Activated effector memory CD4-positive, alpha-beta T cell treated with anti-CD3 and anti-CD28 coated beads, Interleukin-2, amount 50 U/mL, for 16 hours (primary cell): Measurements from ENCODE around the gene SNRNP25.
"Not testable (repeated sequence)": the region's sequence is repeated elsewhere in the genome, so short reads cannot be mapped to it uniquely, and the experiment has no call there.

Experiments
- DNase-seq: peaks from one replicate; pipeline ENCODE4 v3.0.0-alpha.2; 2020

SNRNP25 gene

GRCh38 chr16:42069-42457 lies 11.6 kb upstream of the SNRNP25 start:
- no peak for DNase-seq

GRCh38 chr16:42691-43090 lies 10.9 kb upstream of the SNRNP25 start:
- DNase-seq, result no peak

- no peak for DNase-seq
Measured at GRCh38 chr16:43294-43693, 10.3 kb upstream of the SNRNP25 start.

GRCh38 chr16:44655-45054 lies 9.0 kb upstream of the SNRNP25 start:
- DNase-seq, result no peak

- no peak for DNase-seq
Measured at GRCh38 chr16:45454-45853, 8.2 kb upstream of the SNRNP25 start.

GRCh38 chr16:46510-46909 lies 7.1 kb upstream of the SNRNP25 start:
- DNase-seq, result not testable (repeated sequence)

GRCh38 chr16:47234-47633 lies 6.4 kb upstream of the SNRNP25 start:
- DNase-seq, result no peak

- no peak for DNase-seq
Measured at GRCh38 chr16:50769-51591, 2.6 kb upstream of the SNRNP25 start.

GRCh38 chr16:54237-54581 lies 581 bp downstream of the SNRNP25 start:
- no peak for DNase-seq

- no peak for DNase-seq
Measured at GRCh38 chr16:55571-56136, 2.0 kb downstream of the SNRNP25 start.

- no peak for DNase-seq
Measured at GRCh38 chr16:56231-56927, 2.8 kb downstream of the SNRNP25 start.

GRCh38 chr16:57711-58110 lies 4.1 kb downstream of the SNRNP25 start:
- DNase-seq, result no peak

GRCh38 chr16:58491-59439 lies 5.1 kb downstream of the SNRNP25 start:
- DNase-seq, result no peak

GRCh38 chr16:59440-60059 lies 5.9 kb downstream of the SNRNP25 start:
- no peak for DNase-seq

- DNase-seq, result no peak
Measured at GRCh38 chr16:60166-60565, 6.5 kb downstream of the SNRNP25 start.

- no peak for DNase-seq
Measured at GRCh38 chr16:60929-61878, 7.6 kb downstream of the SNRNP25 start.

GRCh38 chr16:61879-62281 lies 8.3 kb downstream of the SNRNP25 start:
- DNase-seq, result no peak

GRCh38 chr16:62283-62967 lies 8.8 kb downstream of the SNRNP25 start:
- DNase-seq, result no peak

GRCh38 chr16:62968-63391 lies 9.4 kb downstream of the SNRNP25 start:
- no peak for DNase-seq

GRCh38 chr16:63466-63865 lies 9.8 kb downstream of the SNRNP25 start:
- DNase-seq, result no peak
